Neutrophil (primary cell): Measurements from ENCODE around the gene NPAS3.

ENCODE experiments used
- H3K27ac ChIP-seq: fragments of 200-600 bp; sonication (generic); 2 replicates; pipeline ENCODE4 v1.5.1; 2016; ENCODE audit warnings: mild to moderate bottlenecking, moderate library complexity
- H3K27me3 ChIP-seq: fragments of 200-600 bp; sonication (generic); 2 replicates; pipeline ENCODE4 v1.6.0; 2016; ENCODE audit warnings: mild to moderate bottlenecking
- H3K36me3 ChIP-seq: fragments of 200-600 bp; sonication (generic); 2 replicates; pipeline ENCODE4 v1.5.1; 2017
- H3K4me1 ChIP-seq, 2 experiments: fragments of 200-600 bp in 1 of 2; sonication (generic) in 1 of 2; 1 replicate in 1 of 2; 2 replicates in 1 of 2; pipeline versions ENCODE4 v1.5.1 to v1.6.1; 2013 to 2016; ENCODE audit warnings: low read depth in 1 of 2, low read length in 1 of 2, mild to moderate bottlenecking in 1 of 2, moderate library complexity in 1 of 2; ENCODE audit not compliant: control insufficient read depth in 1 of 2, insufficient read depth in 1 of 2
- H3K4me3 ChIP-seq, 2 experiments: fragments of 200-600 bp in 1 of 2; sonication (generic) in 1 of 2; 1 replicate in 1 of 2; 2 replicates in 1 of 2; pipeline ENCODE4 v1.5.1; 2013 to 2016; ENCODE audit warnings: low read depth in 1 of 2, low read length in 1 of 2, mild to moderate bottlenecking in 1 of 2, moderate library complexity in 1 of 2
- H3K9me3 ChIP-seq: fragments of 200-600 bp; sonication (generic); 2 replicates; pipeline ENCODE4 v1.5.1; 2016
- CTCF ChIP-seq: fragments of 200-600 bp; sonication (generic); IDR thresholded peaks from 2 replicates; pipeline ENCODE4 v1.5.1; 2016; ENCODE audit warnings: antibody characterized with exemption

NPAS3 gene

DNA sequence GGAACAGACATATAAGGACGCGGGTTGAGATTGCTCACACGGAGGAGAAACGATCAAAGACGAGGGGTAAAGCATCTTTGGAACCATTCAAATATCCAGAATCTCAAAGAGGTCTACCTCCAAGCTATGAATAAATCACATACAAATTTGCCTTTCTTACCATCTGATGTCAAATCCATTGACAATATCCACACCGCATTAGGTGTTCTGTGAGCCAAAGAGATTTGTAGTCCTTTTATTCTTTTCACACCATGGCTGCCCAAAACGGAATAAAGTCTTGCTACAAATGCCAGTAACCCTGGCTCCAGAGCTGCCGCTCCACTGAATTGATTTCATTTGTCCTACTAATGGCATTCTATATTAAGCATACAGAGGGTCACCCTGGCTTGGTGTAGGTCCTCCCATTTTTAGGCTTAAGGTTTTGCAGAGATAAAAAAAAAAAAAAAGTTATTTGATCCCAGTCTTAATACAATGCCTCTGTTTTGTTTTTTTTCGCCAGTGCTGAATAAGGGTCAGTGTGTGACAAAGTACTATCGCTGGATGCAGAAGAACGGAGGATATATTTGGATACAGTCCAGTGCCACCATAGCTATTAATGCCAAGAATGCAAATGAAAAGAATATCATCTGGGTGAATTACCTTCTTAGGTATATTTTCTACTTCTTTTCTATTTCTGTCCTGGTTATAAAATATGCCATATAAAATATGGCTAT lies 854.9 kb downstream of the NPAS3 start:
- Histone ChIP-seq H3K4me1 (no peaks in the 10 kb centered on the region), H3K4me3 (no peak overlapping the region), H3K9me3 (no peaks in the 10 kb centered on the region), H3K36me3 (no peaks in the 10 kb centered on the region), H3K27ac (no peak overlapping the region), H3K27me3 (peaks cover 73% of the 10 kb centered on the region)
- no peak for TF ChIP-seq CTCF

DNA sequence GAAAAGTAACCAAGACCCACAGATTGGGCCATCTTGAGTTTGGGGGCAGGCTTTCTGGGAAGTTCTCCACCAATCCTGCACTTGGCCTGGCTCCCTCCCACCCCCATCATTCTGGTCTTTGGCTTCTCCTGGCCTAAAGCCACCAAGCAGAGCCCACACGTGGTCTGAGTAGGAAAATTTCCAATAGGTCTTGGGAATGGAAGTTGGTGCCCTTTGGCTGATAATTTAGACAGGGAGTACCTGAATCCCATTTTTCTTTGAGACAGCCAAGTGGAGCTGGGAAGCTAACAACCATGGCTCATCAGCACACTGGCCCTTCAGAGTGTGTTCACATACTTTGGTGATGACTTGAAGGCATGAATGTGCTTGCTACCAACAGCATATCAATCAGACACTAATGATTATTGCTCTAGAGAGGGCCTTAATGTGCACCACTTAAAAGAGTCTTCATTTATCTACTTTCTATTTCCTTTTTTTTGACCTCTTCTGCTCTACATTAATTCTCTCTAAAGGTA lies 856.2 kb downstream of the NPAS3 start:
- Histone ChIP-seq H3K4me3 (no peak overlapping the region), H3K27me3 (peaks cover 86% of the 10 kb centered on the region), H3K27ac (no peak overlapping the region), H3K9me3 (no peaks in the 10 kb centered on the region), H3K36me3 (no peaks in the 10 kb centered on the region), H3K4me1 (no peaks in the 10 kb centered on the region)
- TF ChIP-seq CTCF, result no peak

DNA sequence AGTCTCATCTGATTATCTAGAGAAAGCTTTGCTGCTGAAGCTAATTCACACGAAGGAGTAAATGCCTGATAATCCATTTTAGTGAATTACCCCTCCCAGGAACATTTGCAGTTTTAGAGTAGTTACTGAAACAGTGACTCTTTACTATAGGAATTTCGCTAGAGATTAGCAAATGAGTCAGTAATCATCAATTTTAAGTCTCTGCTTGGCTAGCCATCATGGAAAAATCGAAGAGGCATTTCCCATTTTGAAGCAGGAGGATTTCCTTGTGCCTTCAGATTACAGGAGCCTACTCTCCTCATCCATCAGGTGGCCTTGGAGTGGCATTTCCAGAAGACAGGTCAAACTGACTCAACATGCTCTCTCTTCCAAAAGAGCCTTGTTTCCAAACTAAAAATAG lies 857.7 kb downstream of the NPAS3 start:
- Histone ChIP-seq H3K27me3 (peaks cover 93% of the 10 kb centered on the region), H3K4me3 (no peak overlapping the region), H3K27ac (no peak overlapping the region), H3K9me3 (no peaks in the 10 kb centered on the region), H3K36me3 (no peaks in the 10 kb centered on the region), H3K4me1 (no peaks in the 10 kb centered on the region)
- no peak for TF ChIP-seq CTCF

DNA sequence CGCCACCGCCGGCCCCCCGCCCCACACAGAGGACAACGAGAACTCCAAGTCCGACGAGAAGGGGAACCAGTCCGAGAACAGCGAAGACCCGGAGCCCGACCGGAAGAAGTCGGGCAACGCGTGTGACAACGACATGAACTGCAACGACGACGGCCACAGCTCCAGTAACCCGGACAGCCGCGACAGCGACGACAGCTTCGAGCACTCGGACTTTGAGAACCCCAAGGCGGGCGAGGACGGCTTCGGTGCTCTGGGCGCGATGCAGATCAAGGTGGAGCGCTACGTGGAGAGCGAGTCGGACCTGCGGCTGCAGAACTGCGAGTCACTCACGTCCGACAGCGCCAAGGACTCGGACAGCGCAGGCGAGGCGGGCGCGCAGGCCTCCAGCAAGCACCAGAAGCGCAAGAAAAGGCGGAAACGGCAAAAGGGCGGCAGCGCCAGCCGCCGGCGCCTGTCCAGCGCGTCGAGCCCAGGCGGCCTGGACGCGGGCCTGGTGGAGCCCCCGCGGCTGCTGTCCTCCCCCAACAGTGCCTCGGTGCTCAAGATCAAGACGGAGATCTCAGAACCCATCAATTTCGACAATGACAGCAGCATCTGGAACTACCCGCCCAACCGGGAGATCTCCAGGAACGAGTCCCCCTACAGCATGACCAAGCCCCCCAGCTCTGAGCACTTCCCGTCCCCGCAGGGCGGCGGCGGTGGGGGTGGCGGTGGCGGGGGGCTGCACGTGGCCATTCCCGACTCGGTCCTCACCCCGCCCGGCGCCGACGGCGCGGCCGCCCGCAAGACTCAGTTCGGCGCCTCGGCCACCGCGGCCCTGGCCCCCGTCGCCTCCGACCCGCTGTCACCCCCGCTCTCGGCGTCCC lies 861.3 kb downstream of the NPAS3 start:
- no peak for TF ChIP-seq CTCF
- H3K9me3 ChIP-seq, result no peaks in the 10 kb centered on the region
- H3K4me3 ChIP-seq, result no peak overlapping the region
- peaks cover 85% of the 10 kb centered on the region for H3K27me3 ChIP-seq
- H3K27ac ChIP-seq, result no peak overlapping the region
- H3K4me1 ChIP-seq, result no peaks in the 10 kb centered on the region
- H3K36me3 ChIP-seq, result no peaks in the 10 kb centered on the region

GRCh38 chr14:33800735-33801163 lies 862.1 kb downstream of the NPAS3 start:
- H3K36me3 ChIP-seq, result no peaks in the 10 kb centered on the region
- H3K27me3 ChIP-seq, result peaks cover 78% of the 10 kb centered on the region
- no peaks in the 10 kb centered on the region for H3K4me1 ChIP-seq
- no peak for TF ChIP-seq CTCF
- no peak overlapping the region for H3K27ac ChIP-seq
- no peak overlapping the region for H3K4me3 ChIP-seq
- H3K9me3 ChIP-seq, result no peaks in the 10 kb centered on the region
